Skin epidermis (tissue), 12 donors: ENCODE results near the gene TXLNB.

Source experiments
- H3K27ac ChIP-seq, 21 experiments: fragments of 200-600 bp; sonication (generic) in 11 of 21; one replicate each; pipeline ENCODE4 v1.5.0; 2020; ENCODE audit warnings: mild to moderate bottlenecking in 3 of 21, inconsistent platforms in 2 of 21, moderate library complexity in 2 of 21
- H3K4me3 ChIP-seq, 7 experiments: fragments of 200-600 bp; sonication (generic) in 2 of 7; one replicate each; pipeline ENCODE4 v1.5.0; 2020; ENCODE audit warnings: inconsistent platforms in 2 of 7, mild to moderate bottlenecking in 2 of 7, moderate library complexity in 1 of 7

The TXLNB gene

DNA sequence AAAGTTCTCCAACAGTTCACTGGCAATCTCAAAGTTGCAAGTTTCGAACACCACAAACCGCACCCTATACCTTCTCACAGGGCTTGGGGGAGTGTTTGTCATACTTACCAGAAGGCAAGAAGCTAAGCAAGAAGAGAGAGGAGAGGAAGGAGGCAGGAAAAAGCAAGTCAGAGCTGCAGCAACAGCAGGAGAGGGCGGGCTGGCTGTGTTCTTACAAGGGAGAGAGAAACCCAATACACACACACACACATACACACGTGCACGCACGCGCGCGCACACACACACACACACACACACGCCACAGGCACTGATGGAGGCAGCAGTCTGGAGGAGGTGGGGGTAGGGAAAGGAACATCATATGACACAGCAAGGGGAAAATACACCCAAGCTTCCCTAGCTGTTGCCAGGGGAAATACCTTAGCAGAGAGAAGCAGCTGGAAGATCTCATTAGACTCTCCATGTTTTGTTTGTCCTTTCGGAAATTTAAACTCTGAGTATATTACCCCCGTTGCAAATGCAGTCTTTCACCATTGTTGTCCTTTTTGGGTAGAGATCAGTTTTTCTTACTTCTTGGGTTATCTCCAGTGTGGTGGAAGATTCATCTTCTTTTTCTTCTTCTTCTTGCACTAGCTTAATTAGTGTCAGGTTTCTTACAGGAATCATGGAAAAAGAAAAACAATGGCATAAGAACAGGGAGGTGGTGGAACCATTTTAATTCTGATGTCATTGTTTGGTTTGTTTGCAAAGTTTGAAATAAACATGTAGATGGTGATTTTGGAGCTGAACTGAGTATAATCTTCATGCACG, at the start of gene TXLNB:
TSS of gene TXLNB (minus strand) at position 186 of the 807 bp plus-strand sequence. CDS start 3,099 bp downstream, outside the sequence.
- H3K4me3 ChIP-seq: peak within 1 kb of the TSS in 2 of 7 experiments; percentile 2 to 23
- H3K27ac ChIP-seq: peak within 1 kb of the TSS; percentile 35 to 89 (median 76)

- no peak overlapping the region for H3K27ac ChIP-seq
- H3K4me3 ChIP-seq: no peak overlapping the region
Observed at GRCh38 chr6:139341060-139341459, 49.3 kb upstream of the TXLNB start.

DNA sequence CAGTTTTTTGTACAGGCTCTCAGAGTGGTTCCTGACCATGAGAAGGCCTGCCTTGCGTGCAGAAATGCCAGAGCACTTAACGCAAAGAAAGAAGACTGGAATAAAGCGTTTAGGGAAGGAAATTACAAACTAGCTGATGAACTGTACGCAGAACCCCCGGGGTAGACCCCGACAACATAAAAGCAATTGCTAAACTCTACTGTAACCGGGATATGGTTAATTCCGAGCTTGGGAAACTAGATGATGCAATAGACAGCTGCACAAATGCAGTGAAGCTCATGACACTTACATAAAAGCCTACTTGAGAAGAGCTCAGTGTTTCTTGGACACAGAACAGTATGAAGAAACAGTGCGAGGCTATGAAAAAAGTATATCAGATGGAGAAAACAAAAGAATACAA, 47.0 kb upstream of the TXLNB start:
- Histone ChIP-seq H3K4me3 (no peak overlapping the region), H3K27ac (peak overlapping the region in 19 of 21 experiments; percentile 14 to 78 (median 55))

DNA sequence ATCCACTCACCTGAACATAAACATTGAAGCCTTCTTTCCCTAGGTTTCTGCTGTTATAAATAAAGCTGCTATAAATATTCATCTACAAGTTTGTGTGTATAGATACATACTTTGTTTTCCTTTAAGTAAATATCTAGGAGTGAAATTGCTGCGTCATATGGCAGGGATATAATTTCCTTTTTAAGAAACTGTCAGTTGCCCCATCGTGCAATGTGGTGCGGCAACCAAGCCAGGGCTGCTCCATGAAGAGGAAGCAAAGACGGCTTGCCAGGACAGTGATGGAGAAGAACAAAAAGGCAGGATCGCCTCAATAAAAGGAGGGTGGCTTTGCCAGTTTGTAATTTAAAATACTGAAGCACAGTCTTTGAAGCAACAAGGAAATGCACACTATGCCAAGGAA, 46.0 kb upstream of the TXLNB start:
- Histone ChIP-seq H3K27ac (peak overlapping the region in 16 of 21 experiments; percentile 14 to 78 (median 56)), H3K4me3 (no peak overlapping the region)

DNA sequence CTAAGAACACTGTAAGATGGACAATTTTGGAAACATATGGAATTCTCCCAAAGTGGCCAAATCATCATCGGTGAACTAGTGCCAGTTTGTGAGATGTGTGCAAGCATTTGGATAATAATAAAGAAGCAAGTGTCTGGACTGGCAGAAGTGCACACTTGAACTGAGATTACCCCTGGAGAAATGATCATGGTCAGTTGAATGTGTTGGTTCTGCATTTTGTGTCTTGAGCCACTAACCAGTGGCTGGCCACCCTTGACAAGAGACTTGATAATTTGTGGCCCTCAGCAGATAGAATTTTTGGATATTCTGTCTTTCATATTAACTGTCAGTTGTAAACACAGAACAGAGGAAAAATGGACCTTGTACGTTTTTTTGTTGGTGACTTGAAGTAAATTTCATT, 45.2 kb upstream of the TXLNB start:
- no peak overlapping the region for H3K4me3 ChIP-seq
- peak overlapping the region in 17 of 21 experiments; percentile 6 to 83 (median 66) for H3K27ac ChIP-seq

DNA sequence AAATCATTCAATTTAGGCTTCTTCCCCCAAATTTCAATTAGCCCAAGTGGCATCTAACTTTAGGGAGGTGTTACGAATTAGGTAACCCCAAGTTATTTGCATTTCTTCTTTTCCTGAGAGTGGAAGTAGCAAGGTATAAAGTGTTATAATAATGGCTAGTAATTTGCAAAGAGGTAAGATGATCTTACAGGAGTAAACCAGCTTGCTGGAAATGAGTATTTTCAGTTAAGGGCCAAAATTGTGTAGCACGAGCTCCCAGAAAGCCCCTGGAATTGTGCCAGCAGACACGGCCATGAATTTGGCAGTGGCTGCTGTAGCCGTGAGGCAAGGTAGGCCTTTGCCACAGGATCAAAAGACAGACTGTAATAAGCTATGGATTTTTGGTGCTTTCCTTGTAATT, 44.7 kb upstream of the TXLNB start:
- Histone ChIP-seq H3K4me3 (no peak overlapping the region), H3K27ac (peak overlapping the region in 17 of 21 experiments; percentile 6 to 83 (median 66))

GRCh38 chr6:139335447-139336210, 43.8 kb upstream of the TXLNB start:
- Histone ChIP-seq H3K4me3 (no peak overlapping the region), H3K27ac (peak overlapping the region in 20 of 21 experiments; percentile 33 to 83 (median 68))

DNA sequence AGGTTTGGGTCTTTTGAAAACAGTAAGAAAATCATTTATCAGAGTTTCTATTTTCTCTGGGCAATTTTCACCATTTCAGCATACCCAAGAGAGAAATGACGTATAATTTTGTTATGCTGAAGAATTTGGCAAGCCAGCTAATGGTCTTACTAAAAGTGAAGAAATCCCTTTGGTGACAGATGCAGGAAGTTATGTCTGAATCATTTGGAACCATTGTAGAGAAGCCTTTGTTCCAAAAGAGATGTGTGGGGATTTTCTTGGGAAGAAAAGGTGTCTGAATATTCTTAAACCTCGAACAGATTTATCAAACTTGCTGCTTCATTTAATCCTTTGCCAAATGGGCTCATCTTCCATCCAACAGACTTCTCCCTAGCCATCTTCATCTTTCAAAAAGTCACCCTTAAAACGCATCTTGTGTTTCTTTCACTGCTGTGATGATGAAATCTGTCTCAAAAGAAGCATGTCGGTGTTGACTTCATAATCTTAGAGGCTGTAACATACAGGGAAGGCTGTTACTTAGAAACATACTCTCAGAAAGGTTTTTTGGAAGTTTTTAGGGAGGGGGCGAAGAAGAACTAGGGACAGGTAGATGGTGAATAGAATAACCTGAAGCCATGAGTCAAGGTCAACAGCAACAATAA, 43.1 kb upstream of the TXLNB start:
- Histone ChIP-seq H3K4me3 (no peak overlapping the region), H3K27ac (peak overlapping the region in 20 of 21 experiments; percentile 33 to 83 (median 70))

DNA sequence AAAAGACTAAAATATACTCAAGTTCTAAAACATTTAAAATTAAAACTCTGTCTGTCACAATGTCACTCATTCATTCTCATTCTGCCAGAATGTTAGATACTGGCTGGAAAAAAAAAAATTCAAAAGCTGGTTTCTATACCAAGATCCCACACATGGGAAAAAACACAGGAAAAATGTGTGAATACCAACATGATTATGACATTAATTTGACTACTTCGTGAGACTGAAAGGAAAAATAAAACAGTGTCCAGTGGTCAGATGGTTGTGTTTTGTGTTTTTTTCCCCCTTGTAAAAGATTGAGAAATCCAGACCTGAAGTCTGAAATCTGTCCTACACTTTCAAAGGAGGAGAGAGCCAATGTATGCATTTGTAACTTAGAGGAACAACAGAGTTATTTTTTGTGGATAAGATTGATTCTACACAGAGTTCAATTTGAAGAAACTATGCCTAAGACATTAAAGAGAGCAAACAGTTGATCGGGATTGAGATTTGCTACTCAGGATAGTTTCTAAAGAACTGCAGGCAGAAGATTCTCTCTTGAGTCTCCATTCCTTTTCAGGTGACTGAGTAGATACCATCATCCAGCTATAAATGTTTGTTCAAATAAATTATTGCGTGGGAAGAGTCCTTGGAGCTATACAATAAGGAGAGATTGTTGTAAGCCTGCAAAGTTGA, 39.2 kb upstream of the TXLNB start:
- Histone ChIP-seq H3K4me3 (no peak overlapping the region), H3K27ac (peak overlapping the region in 3 of 21 experiments; percentile 3 to 31 (median 30))

DNA sequence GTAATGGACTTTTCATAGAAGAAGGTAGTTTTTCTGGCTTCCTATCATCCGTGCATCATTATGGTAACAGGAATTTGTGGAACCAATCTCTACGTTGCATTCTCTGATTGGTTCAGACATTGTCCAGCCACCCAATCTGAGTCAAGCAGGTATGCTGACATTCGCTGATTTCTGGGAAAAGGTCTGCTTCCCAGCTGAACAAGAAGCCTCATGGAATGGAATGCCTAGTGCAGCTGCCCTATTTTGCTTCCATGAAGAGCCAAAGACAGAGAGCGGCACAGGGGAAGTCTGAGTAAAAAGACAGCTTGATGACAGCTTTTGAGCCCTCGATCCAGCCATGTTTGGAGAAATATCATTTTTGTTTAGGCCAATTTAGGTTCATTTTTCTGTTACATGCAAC, 38.5 kb upstream of the TXLNB start:
- Histone ChIP-seq H3K27ac (peak overlapping the region in 2 of 21 experiments; percentile 31 to 55), H3K4me3 (no peak overlapping the region)

- H3K27ac ChIP-seq: no peak overlapping the region
Observed at GRCh38 chr6:139329224-139329623, 37.4 kb upstream of the TXLNB start.

DNA sequence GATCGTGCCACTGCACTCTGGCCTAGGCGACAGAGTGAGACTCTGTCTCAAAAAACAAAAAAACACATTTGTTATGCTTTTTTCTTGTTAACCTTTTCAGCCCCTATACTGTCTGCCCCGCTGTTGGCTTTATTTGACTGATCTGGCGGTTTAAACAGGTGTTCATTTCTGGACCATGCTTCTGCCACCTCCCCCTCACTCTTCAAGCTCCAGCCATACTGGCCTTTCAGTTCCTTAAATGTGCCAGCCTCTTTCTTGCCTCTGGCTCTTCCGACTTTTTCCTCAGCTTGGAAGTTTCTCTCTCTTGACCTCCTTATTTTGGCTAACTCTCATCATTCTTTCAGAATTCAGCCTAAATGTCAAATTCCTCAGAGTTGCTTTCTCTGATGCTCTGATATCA, 35.2 kb upstream of the TXLNB start:
- no peak overlapping the region for H3K4me3 ChIP-seq
- no peak overlapping the region for H3K27ac ChIP-seq

More at GRCh38 chr6:139329224-139329623, 37.4 kb upstream of the TXLNB start:
- no peak overlapping the region for H3K4me3 ChIP-seq

- Histone ChIP-seq H3K4me3 (no peak overlapping the region), H3K27ac (peak overlapping the region in 12 of 21 experiments; percentile 14 to 89 (median 34))
Observed at GRCh38 chr6:139325686-139326085, 33.9 kb upstream of the TXLNB start.

- peak overlapping the region in 12 of 21 experiments; percentile 13 to 89 (median 41) for H3K27ac ChIP-seq
- no peak overlapping the region for H3K4me3 ChIP-seq
Observed at GRCh38 chr6:139325125-139325524, 33.3 kb upstream of the TXLNB start.

- H3K27ac ChIP-seq: peak overlapping the region in 19 of 21 experiments; percentile 17 to 89 (median 69)
- peak overlapping the region in 1 of 7 experiments; percentile 20 for H3K4me3 ChIP-seq
Observed at GRCh38 chr6:139324301-139324555, 32.4 kb upstream of the TXLNB start.

DNA sequence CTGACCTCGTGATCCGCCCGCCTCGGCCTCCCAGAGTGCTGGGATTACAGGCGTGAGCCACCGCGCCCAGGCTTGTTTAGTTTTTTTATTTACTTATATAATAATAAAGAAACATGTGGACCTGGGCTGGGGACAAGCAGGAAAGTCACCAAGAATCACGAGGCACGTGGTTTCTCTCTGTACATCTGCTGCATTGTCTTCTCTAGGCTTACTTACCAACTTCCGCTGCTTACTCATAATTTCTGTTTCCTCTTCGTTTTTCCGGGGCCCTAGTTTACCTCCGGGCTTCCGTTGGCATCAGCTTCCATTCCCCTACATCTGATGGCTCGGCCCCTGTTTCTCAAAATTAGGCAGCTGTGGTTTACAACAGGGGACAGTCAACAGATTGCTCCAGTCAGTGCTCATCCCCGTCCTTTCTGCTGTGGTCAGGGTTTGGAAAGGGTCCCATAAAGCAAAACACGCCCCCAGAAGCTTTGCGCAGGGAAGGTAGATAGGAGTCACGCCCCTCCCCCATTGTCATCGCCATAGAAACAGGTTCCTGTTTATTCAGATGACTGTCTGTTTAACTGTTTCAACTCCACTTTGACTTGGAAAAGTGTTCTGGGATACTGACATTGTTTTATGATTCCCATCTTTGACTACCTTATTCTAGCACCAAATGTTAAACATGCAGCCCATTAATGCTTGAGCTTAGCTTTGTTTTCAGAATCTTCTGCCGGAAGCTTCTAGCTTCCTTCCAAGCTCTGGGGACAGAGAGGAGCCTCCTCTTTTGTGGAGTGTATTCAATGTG, 31.9 kb upstream of the TXLNB start:
- peak overlapping the region in 3 of 7 experiments; percentile 7 to 20 (median 13) for H3K4me3 ChIP-seq

DNA sequence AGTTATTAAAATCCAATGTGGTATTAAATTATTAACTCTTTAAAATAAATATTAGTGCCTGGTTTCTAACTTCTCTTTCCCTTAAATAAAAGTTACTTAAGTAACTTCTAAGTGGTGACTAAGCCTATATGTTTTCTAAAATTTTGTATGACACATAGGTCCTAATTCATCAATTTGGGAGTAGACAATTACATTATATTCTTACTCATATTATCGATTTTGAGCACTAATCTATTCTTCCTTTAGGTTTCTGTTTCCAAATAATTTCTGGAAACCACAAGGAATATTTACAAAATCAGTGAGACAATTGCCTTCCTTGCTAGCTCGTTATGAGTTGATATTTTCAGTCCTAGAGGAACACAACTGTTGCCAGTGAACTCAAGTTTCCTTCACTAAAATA, 28.3 kb upstream of the TXLNB start:
- H3K4me3 ChIP-seq: no peak overlapping the region
- no peak overlapping the region for H3K27ac ChIP-seq

More for the DNA sequence above, 31.9 kb upstream of the TXLNB start:
- peak overlapping the region in 20 of 21 experiments; percentile 9 to 89 (median 68) for H3K27ac ChIP-seq

- Histone ChIP-seq H3K4me3 (no peak overlapping the region), H3K27ac (no peak overlapping the region)
Observed at GRCh38 chr6:139316622-139317317, 25.0 kb upstream of the TXLNB start.
